Ovary (tissue), 3 donors: ENCODE measurements around the gene EGR4.

Experiments used
- EP300 ChIP-seq: sonication (generic); formaldehyde crosslinking; IDR thresholded peaks from one replicate; pipeline ENCODE4 v1.6.1; 2017; ENCODE audit warnings: antibody characterized with exemption
- POLR2A ChIP-seq: fragments of 450-650 bp; IDR thresholded peaks from one replicate; pipeline ENCODE4 v1.6.1; 2017; ENCODE audit warnings: antibody characterized with exemption, mild to moderate bottlenecking, moderate library complexity
- TF ChIP-seq, protein P1 (sequence below), 3 donors: fragments of 450-650 bp in 2 of 3; fragments of 200-600 bp in 1 of 3; IDR thresholded peaks; one replicate each; pipeline versions ENCODE4 v1.5.1 to v1.8.0; 2016 to 2022; ENCODE audit warnings: antibody characterized with exemption in 3 of 3, mild to moderate bottlenecking in 1 of 3
- donor health status: DM: no; HTN: no; CAD: no.

DNA sequence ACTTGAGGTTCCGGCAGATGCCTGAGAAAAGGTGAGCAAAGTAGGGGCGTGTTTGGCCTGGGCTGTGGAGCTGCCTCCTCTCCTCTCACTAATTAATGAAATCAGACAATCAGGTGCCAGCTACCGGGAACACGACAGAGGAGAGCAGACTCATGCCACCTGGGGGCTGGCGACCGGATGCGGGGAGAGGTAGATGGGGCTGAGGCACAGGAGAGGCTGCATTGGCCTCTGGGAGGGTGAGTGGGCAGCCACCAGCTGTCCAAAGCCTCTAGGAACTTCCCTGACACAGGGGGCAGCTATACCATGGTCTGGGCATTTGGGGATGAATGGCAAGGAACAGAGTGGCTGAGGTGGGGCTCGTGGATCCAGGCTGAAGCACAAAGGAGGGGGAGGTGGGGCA lies 34.1 kb downstream of the EGR4 start:
- TF ChIP-seq, protein P1, sequence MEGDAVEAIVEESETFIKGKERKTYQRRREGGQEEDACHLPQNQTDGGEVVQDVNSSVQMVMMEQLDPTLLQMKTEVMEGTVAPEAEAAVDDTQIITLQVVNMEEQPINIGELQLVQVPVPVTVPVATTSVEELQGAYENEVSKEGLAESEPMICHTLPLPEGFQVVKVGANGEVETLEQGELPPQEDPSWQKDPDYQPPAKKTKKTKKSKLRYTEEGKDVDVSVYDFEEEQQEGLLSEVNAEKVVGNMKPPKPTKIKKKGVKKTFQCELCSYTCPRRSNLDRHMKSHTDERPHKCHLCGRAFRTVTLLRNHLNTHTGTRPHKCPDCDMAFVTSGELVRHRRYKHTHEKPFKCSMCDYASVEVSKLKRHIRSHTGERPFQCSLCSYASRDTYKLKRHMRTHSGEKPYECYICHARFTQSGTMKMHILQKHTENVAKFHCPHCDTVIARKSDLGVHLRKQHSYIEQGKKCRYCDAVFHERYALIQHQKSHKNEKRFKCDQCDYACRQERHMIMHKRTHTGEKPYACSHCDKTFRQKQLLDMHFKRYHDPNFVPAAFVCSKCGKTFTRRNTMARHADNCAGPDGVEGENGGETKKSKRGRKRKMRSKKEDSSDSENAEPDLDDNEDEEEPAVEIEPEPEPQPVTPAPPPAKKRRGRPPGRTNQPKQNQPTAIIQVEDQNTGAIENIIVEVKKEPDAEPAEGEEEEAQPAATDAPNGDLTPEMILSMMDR (IDR thresholded peaks at IDR 0.05), result no peak
- TF ChIP-seq EP300 (no peak), POLR2A (no peak)
